ENCODE data around the gene ZBED5. TPM values are rescaled to one million over a fixed set of nuclear protein-coding genes. Genes with fewer than 3 reads are reported as not detected.

The ZBED5 gene
- total RNA-seq, 3 donors from 2014 or later: 29.0 to 55.9 (median 33.8) TPM

DNA sequence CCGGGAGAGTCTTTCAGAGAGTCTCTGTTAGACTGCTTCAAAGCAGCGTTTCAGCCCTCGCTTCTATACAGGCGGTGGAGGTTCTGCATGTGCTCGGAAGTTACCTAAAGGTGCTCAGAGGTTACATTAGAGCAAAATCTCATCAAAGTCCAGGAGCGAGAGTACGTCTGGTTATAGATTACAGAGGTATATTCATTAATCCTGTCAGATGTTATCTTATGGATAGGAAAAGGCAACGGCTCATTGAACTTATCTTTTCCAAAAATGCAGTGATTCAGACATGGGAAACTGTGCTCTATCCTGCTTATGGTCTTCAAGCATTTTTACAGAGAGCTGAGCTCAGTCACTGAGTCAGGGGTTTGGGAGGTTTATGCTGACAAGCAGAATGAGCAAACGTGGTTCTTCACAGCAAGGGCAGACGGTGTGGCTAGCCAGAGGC is 9.1 kb upstream of the ZBED5 start:
- H3K4me3 ChIP-seq: no peak overlapping the region
- intact Hi-C loops (cut with DNase I; ENCODE audit: low total_unique reads): no loop called here
- no peaks in the 10 kb centered on the region for H3K4me1 ChIP-seq
- no peak overlapping the region for H3K27ac ChIP-seq
- TF ChIP-seq, protein P1, sequence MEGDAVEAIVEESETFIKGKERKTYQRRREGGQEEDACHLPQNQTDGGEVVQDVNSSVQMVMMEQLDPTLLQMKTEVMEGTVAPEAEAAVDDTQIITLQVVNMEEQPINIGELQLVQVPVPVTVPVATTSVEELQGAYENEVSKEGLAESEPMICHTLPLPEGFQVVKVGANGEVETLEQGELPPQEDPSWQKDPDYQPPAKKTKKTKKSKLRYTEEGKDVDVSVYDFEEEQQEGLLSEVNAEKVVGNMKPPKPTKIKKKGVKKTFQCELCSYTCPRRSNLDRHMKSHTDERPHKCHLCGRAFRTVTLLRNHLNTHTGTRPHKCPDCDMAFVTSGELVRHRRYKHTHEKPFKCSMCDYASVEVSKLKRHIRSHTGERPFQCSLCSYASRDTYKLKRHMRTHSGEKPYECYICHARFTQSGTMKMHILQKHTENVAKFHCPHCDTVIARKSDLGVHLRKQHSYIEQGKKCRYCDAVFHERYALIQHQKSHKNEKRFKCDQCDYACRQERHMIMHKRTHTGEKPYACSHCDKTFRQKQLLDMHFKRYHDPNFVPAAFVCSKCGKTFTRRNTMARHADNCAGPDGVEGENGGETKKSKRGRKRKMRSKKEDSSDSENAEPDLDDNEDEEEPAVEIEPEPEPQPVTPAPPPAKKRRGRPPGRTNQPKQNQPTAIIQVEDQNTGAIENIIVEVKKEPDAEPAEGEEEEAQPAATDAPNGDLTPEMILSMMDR (IDR thresholded peaks at IDR 0.05): no peak
- TF ChIP-seq POLR2AphosphoS5 (IDR thresholded peaks at IDR 0.05): no peak
- TF ChIP-seq POLR2A (IDR thresholded peaks at IDR 0.05): no peak
- H3K36me3 ChIP-seq: no peaks in the 10 kb centered on the region
- H3K9me3 ChIP-seq: peaks cover 3% of the 10 kb centered on the region in 2 donors
- no peaks in the 10 kb centered on the region for H3K27me3 ChIP-seq
- no peak for DNase-seq (ENCODE audit: low spot score in 2 of 2)

DNA sequence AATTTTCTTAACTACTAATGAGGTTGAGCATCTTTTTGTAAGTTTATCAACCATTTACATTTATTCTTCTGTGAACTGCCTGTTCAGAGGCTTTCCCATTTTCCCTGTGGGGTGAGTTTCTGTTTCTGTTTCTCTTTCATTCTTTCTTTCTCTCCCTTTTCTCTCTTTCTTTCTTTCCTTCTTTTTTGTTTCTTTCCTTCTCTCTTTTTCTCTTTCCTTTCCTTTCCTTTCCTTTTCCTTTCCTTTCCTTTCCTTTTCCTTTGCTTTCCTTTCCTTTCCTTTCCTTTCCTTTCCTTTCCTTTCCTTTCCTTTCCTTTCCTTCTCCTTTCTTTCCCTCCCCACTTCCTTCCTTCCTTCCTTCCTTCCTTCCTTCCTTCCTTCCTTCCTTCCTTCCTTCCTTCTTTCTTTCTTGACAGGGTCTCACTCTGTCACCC is 8.0 kb upstream of the ZBED5 start:
- Histone ChIP-seq H3K9me3 (no peaks in the 10 kb centered on the region), H3K27me3 (no peaks in the 10 kb centered on the region), H3K36me3 (no peaks in the 10 kb centered on the region), H3K4me1 (no peaks in the 10 kb centered on the region), H3K4me3 (no peak overlapping the region), H3K27ac (no peak overlapping the region)
- TF ChIP-seq, protein P1 (IDR thresholded peaks at IDR 0.05): no peak
- TF ChIP-seq POLR2A (IDR thresholded peaks at IDR 0.05) (no peak), POLR2AphosphoS5 (IDR thresholded peaks at IDR 0.05) (no peak)
- intact Hi-C loops (cut with DNase I; ENCODE audit: low total_unique reads): no loop called here
- DNase-seq (ENCODE audit: low spot score in 2 of 2): no peak

DNA sequence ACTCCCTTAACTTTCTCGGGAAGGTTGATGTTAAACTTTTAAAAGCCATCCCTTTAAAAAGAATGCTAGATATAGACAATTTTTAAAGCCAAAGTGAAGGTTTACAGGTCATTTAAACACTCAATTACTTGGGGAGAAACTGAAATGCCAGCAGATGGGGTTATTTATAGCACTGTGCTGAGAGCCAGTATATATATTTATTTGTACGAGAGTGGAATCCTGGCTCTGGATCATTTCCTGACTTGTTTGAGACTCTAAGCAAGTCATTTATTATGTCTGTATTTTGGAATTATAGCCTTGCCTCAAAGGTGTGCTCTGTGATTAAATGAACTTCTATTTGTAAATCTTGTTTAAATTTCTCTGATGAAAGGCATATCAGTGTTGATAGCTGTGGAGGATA is 6.8 kb upstream of the ZBED5 start:
- Histone ChIP-seq H3K4me1 (no peaks in the 10 kb centered on the region), H3K9me3 (no peaks in the 10 kb centered on the region), H3K4me3 (no peak overlapping the region), H3K36me3 (no peaks in the 10 kb centered on the region), H3K27me3 (no peaks in the 10 kb centered on the region), H3K27ac (no peak overlapping the region)
- DNase-seq (ENCODE audit: low spot score in 2 of 2): no peak
- intact Hi-C loops (cut with DNase I; ENCODE audit: low total_unique reads): no loop called here
- TF ChIP-seq, protein P1 (IDR thresholded peaks at IDR 0.05): no peak
- TF ChIP-seq POLR2A (IDR thresholded peaks at IDR 0.05): no peak
- TF ChIP-seq POLR2AphosphoS5 (IDR thresholded peaks at IDR 0.05): no peak

DNA sequence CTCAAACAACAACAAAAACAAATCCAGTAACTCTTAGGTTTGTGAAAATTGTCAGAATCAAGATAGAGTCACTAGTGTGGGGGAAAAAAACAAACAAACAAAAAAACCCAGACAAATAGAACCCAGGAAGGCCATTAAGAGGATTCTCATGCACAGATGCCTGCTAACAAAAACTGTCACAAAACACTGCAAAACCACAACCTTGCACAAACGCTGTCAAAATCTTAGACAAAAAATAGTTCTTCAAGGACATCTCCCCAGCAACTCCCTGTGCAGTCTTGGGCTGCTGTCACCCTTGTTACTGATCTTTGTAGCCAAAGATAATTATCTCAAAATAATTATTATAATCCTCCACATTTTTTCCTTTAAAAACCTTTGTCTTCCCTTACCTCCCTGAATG is 4.6 kb upstream of the ZBED5 start:
- H3K9me3 ChIP-seq: no peaks in the 10 kb centered on the region
- no peak overlapping the region for H3K4me3 ChIP-seq
- no peaks in the 10 kb centered on the region for H3K36me3 ChIP-seq
- intact Hi-C loops (cut with DNase I; ENCODE audit: low total_unique reads): no loop called here
- TF ChIP-seq, protein P1 (IDR thresholded peaks at IDR 0.05): no peak
- no peaks in the 10 kb centered on the region for H3K27me3 ChIP-seq
- no peak overlapping the region for H3K27ac ChIP-seq
- no peaks in the 10 kb centered on the region for H3K4me1 ChIP-seq
- DNase-seq (ENCODE audit: low spot score in 2 of 2): no peak

DNA sequence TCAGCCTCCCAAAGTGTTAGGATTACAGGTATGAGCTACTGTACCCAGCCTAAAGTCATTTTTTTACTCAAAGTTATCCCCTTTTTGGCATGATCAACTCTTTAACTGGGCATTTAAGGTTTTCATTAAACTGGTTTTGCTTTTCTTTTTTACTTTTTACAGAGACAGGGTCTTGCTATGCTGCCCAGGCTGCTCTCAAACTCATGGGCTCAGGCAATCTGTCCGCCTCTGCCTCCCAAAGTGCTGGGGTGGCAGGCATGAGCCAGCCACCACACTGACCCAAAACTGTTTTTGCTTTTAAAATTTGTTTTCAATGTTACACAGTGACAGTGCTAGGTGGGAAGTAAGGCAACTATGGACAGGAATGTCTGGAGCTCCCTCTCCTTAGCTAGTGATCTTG is 3.9 kb upstream of the ZBED5 start:
- TF ChIP-seq POLR2AphosphoS5 (IDR thresholded peaks at IDR 0.05) (no peak), POLR2A (IDR thresholded peaks at IDR 0.05) (no peak)
- TF ChIP-seq, protein P1 (IDR thresholded peaks at IDR 0.05): no peak
- no peaks in the 10 kb centered on the region for H3K4me1 ChIP-seq
- intact Hi-C loops (cut with DNase I; ENCODE audit: low total_unique reads): no loop called here
- H3K4me3 ChIP-seq: no peak overlapping the region
- no peaks in the 10 kb centered on the region for H3K9me3 ChIP-seq
- H3K36me3 ChIP-seq: no peaks in the 10 kb centered on the region
- no peaks in the 10 kb centered on the region for H3K27me3 ChIP-seq
- no peak for DNase-seq (ENCODE audit: low spot score in 2 of 2)
- H3K27ac ChIP-seq: no peak overlapping the region

Measured in breast epithelium (tissue), 4 donors.